ENCODE measurements around the gene RAPGEF6. TPM values are rescaled to one million over a fixed set of nuclear protein-coding genes. Genes with fewer than 3 reads are reported as not detected.

RAPGEF6 gene
- polyA plus RNA-seq, 1 donor (not counting 4 experiments of a cell fraction or from before 2014, with no cell fraction given), result 8.7 TPM

GRCh38 chr5:131515348-131515747, 119.7 kb downstream of the RAPGEF6 start:
- no peak overlapping the region for H3K4me2 ChIP-seq (ENCODE audit: control insufficient read depth, extremely low read depth, insufficient read depth, low read depth, low read length)

DNA sequence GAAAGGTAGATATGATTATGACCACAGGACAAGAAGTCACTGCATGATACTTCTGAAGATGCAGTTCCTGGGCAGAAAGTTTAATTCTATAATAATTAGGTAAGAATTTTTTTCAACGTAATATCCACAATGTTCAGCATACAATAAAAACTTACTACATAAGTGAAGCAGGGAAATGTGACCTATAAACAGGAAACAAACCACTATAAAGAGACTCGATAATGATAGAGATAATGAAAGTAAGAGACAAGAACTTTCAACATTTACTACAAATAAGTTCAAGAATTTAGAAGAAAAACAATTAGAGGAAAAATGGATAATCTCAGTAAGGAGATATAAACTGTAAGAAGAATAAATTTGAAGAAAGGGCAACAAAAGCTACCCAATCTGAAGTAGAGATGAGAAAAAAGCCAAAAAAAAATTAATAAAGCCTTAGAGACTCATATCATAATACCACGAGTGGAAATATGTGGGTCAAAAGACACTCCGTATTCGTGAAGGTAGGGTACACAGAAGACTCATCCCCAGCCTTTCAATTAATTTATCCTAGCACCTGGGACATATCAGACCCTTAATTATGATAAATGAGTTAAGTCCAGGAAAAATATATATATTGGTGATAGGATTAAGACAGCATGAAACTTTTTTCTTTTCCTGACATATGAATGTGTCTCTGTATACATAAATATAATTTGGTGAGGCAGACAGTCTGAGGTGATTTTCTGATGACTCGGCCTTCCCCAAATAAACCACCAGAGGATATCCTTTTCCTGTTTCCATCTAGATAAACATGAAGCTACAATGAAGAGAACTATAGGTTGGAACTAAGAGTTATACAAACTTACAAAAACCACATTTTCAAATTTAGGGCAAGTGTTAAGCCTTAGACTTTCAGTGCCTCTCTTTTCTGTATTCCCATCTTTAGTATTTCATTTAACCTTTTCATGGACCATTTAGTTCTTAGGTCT, 120.4 kb downstream of the RAPGEF6 start:
- no peaks in the 10 kb centered on the region for H4K20me1 ChIP-seq (ENCODE audit: control insufficient read depth, extremely low read depth, insufficient read depth, low read length)
- peaks cover 3% of the 10 kb centered on the region for H3K4me1 ChIP-seq (ENCODE audit: control insufficient read depth, extremely low read depth, insufficient read depth, low read length)
- H3K79me2 ChIP-seq (ENCODE audit: control insufficient read depth, insufficient read depth, low read length), result no peaks in the 10 kb centered on the region
- DNase-seq (ENCODE audit: low read depth, low spot score) (no peak), FAIRE-seq (no peak)
- H3K4me3 ChIP-seq (ENCODE audit: control insufficient read depth in 2 of 3, extremely low read depth in 1 of 3, insufficient read depth in 2 of 3, low read depth in 1 of 3, low read length in 3 of 3), result no peak overlapping the region
- H3K9me1 ChIP-seq (ENCODE audit: control insufficient read depth, extremely low read depth, insufficient read depth, low read length), result no peaks in the 10 kb centered on the region
- TF ChIP-seq CTCF (optimal IDR thresholded peaks at IDR 0.05 in 1 of 3, IDR thresholded peaks at IDR 0.05 in 1 of 3, conservative IDR thresholded peaks at IDR 0.05 in 1 of 3; ENCODE audit: extremely low read depth in 1 of 3, insufficient read depth in 2 of 3, low read length in 3 of 3) (no peak), EZH2 (IDR thresholded peaks at IDR 0.05; ENCODE audit: low read length) (no peak)
- no peak overlapping the region for H3K9ac ChIP-seq (ENCODE audit: control insufficient read depth, extremely low read depth, insufficient read depth, low read length)
- no peak overlapping the region for H2AFZ ChIP-seq (ENCODE audit: control insufficient read depth, low read length)
- dilution Hi-C loops (cut with MboI; ENCODE audit: extremely low pct_ligation_motif_present, low sequenced_read_pairs), result no loop called here
- no peaks in the 10 kb centered on the region for H3K27me3 ChIP-seq (ENCODE audit: control insufficient read depth, extremely low read depth, insufficient read depth, low read length)
- H3K36me3 ChIP-seq (ENCODE audit: control insufficient read depth in 2 of 2, extremely low read depth in 1 of 2, insufficient read depth in 2 of 2, low read length in 2 of 2), result peaks cover 5 to 6% of the 10 kb centered on the region in 2 experiments
- H3K4me2 ChIP-seq (ENCODE audit: control insufficient read depth, extremely low read depth, insufficient read depth, low read depth, low read length), result no peak overlapping the region
- H3K27ac ChIP-seq (ENCODE audit: control insufficient read depth, insufficient read depth, low read length), result no peak overlapping the region
- no peaks in the 10 kb centered on the region for H3K9me3 ChIP-seq (ENCODE audit: control insufficient read depth, low read depth, low read length)

More at GRCh38 chr5:131515348-131515747, 119.7 kb downstream of the RAPGEF6 start:
- H3K36me3 ChIP-seq (ENCODE audit: control insufficient read depth in 2 of 2, extremely low read depth in 1 of 2, insufficient read depth in 2 of 2, low read length in 2 of 2), result peaks cover 4 to 5% of the 10 kb centered on the region in 2 experiments
- H2AFZ ChIP-seq (ENCODE audit: control insufficient read depth, low read length), result no peak overlapping the region
- no peaks in the 10 kb centered on the region for H4K20me1 ChIP-seq (ENCODE audit: control insufficient read depth, extremely low read depth, insufficient read depth, low read length)
- H3K4me3 ChIP-seq (ENCODE audit: control insufficient read depth in 2 of 3, extremely low read depth in 1 of 3, insufficient read depth in 2 of 3, low read depth in 1 of 3, low read length in 3 of 3), result no peak overlapping the region
- H3K9ac ChIP-seq (ENCODE audit: control insufficient read depth, extremely low read depth, insufficient read depth, low read length), result no peak overlapping the region
- H3K9me1 ChIP-seq (ENCODE audit: control insufficient read depth, extremely low read depth, insufficient read depth, low read length), result no peaks in the 10 kb centered on the region
- DNase-seq (ENCODE audit: low read depth, low spot score), result no peak
- no peak overlapping the region for H3K27ac ChIP-seq (ENCODE audit: control insufficient read depth, insufficient read depth, low read length)
- no peaks in the 10 kb centered on the region for H3K79me2 ChIP-seq (ENCODE audit: control insufficient read depth, insufficient read depth, low read length)
- TF ChIP-seq EZH2 (IDR thresholded peaks at IDR 0.05; ENCODE audit: low read length) (no peak), CTCF (optimal IDR thresholded peaks at IDR 0.05 in 1 of 3, IDR thresholded peaks at IDR 0.05 in 1 of 3, conservative IDR thresholded peaks at IDR 0.05 in 1 of 3; ENCODE audit: extremely low read depth in 1 of 3, insufficient read depth in 2 of 3, low read length in 3 of 3) (no peak)
- no peaks in the 10 kb centered on the region for H3K27me3 ChIP-seq (ENCODE audit: control insufficient read depth, extremely low read depth, insufficient read depth, low read length)
- dilution Hi-C loops (cut with MboI; ENCODE audit: extremely low pct_ligation_motif_present, low sequenced_read_pairs), result no loop called here
- peaks cover 3% of the 10 kb centered on the region for H3K4me1 ChIP-seq (ENCODE audit: control insufficient read depth, extremely low read depth, insufficient read depth, low read length)
- no peak for FAIRE-seq
- no peaks in the 10 kb centered on the region for H3K9me3 ChIP-seq (ENCODE audit: control insufficient read depth, low read depth, low read length)

Data from keratinocyte (primary cell).